Measurements from ENCODE around the gene COL24A1. TPM values are rescaled to one million over a fixed set of nuclear protein-coding genes. Genes with fewer than 3 reads are reported as not detected.

COL24A1 gene
- total RNA-seq, 1 experiment from 2014 or later: not detected

DNA sequence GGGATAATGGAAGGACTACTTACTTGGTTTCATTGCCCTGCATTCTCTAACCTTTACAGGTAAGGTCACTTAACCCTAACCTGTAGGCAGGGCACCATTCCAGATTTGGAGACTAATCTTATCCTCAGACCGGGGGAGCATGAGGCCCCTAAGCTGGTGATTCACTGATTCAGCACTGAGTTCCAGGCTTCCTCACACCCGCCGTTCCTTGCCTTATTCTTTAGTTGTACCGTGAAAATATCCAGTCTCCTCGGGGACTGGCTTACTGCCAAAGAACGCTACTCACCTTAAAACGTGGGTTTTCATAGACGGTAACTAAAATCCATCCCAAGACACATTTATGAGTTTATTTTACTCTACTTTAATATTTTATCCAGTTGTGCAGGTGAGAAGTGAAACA lies 44.3 kb upstream of the COL24A1 start:
- CTCF ChIA-PET: no interaction called here
- no peak for ATAC-seq
- Histone ChIP-seq H3K27me3 (ENCODE audit: insufficient read depth, low read length) (no peaks in the 10 kb centered on the region), H3K79me2 (ENCODE audit: insufficient read depth, low read length) (no peaks in the 10 kb centered on the region), H3K36me3 (ENCODE audit: control insufficient read depth in 1 of 2, insufficient read depth in 2 of 2, low read length in 2 of 2) (no peaks in the 10 kb centered on the region), H2AFZ (ENCODE audit: low read depth, low read length, poor library complexity, severe bottlenecking) (no peak overlapping the region), H3K9ac (ENCODE audit: low read length) (no peak overlapping the region), H3K4me1 (ENCODE audit: control insufficient read depth in 1 of 2, insufficient read depth in 2 of 2, low read length in 2 of 2) (no peaks in the 10 kb centered on the region), H4K20me1 (ENCODE audit: insufficient read depth) (no peaks in the 10 kb centered on the region), H3K4me3 (replicated peaks in 1 of 2; ENCODE audit: low read depth in 1 of 2, low read length in 2 of 2) (no peak overlapping the region), H3K9me2 (ENCODE audit: insufficient read depth) (no peaks in the 10 kb centered on the region), H3K9me3 (ENCODE audit: control insufficient read depth in 1 of 2, insufficient read depth in 1 of 2, low read depth in 1 of 2, low read length in 2 of 2) (no peaks in the 10 kb centered on the region), H3K27ac (ENCODE audit: low read depth, low read length) (no peak overlapping the region), H3K4me2 (ENCODE audit: low read length) (no peak overlapping the region)
- POLR2A ChIA-PET: no interaction called here
- intact Hi-C loops (cut with micrococcal nuclease): no loop called here
- TF ChIP-seq ZNF274 (IDR thresholded peaks at IDR 0.05; ENCODE audit: low read depth, low read length): no peak
- TF ChIP-seq, protein P1, sequence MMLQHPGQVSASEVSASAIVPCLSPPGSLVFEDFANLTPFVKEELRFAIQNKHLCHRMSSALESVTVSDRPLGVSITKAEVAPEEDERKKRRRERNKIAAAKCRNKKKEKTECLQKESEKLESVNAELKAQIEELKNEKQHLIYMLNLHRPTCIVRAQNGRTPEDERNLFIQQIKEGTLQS (IDR thresholded peaks at IDR 0.05): no peak
- TF ChIP-seq YY1 (IDR thresholded peaks at IDR 0.05; ENCODE audit: extremely low read depth, insufficient replicate concordance, low read depth, low read length): no peak
- TF ChIP-seq JUND (IDR thresholded peaks at IDR 0.05): no peak
- TF ChIP-seq TCF7L2 (IDR thresholded peaks at IDR 0.05; ENCODE audit: borderline replicate concordance, extremely low read depth, insufficient read depth, insufficient read length): no peak
- TF ChIP-seq ZFX (IDR thresholded peaks at IDR 0.05): no peak
- TF ChIP-seq CEBPB (IDR thresholded peaks at IDR 0.05; ENCODE audit: low read depth): no peak
- TF ChIP-seq SP1 (IDR thresholded peaks at IDR 0.05; ENCODE audit: low read depth): no peak
- no peak for TF ChIP-seq SIN3A (IDR thresholded peaks at IDR 0.05; ENCODE audit: low read depth)
- no peak for TF ChIP-seq CBX3 (IDR thresholded peaks at IDR 0.05; ENCODE audit: low read depth)
- TF ChIP-seq, protein P2, sequence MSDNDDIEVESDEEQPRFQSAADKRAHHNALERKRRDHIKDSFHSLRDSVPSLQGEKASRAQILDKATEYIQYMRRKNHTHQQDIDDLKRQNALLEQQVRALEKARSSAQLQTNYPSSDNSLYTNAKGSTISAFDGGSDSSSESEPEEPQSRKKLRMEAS (IDR thresholded peaks at IDR 0.05): no peak
- no peak for TF ChIP-seq RAD21 (IDR thresholded peaks at IDR 0.05; ENCODE audit: low read depth)
- RAD21 ChIA-PET (ENCODE audit: low non-redundant PET in 1 of 2, low total read pairs in 2 of 2, uncharacterized antibody in 2 of 2, unreplicated experiment in 2 of 2): no interaction called here
- BruUV-seq (replicated peaks): no TSS peak
- no peak for DNase-seq (ENCODE audit: low read depth, low spot score)

Measured in HCT116 (cell line).